GM21737 (cell line): ENCODE results near the gene ATXN7L1.
"Not testable (repeated sequence)": the region's sequence is repeated elsewhere in the genome, so short reads cannot be mapped to it uniquely, and the experiment has no call there.

ENCODE experiments used
- ATAC-seq: cut with Tn5 transposase; IDR thresholded peaks from one replicate; pipeline ENCODE4 v1.9.1; 2021; ENCODE audit warnings: mild to moderate bottlenecking, moderate library complexity; ENCODE audit not compliant: unreplicated experiment

Gene ATXN7L1

DNA sequence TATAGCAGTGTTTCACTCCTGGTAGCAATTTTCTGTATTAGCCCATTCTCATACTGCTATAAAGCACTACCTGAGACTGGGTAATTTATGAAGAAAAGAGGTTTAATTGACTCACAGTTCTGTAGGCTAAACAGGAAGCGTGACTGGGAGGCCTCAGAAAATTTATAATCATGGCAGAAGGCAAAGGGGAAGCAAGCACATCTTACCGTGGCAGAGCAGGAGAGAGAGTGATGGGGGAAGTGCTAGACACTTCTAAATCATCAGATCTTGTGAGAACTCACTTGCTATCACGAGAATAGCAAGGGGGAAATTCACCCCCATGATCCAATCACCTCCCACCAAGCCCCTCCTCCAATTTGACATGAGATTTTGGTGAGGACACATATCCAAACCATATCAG, 163.5 kb downstream of the ATXN7L1 start:
- ATAC-seq = no peak

GRCh38 chr7:105711726-105712402, 164.5 kb downstream of the ATXN7L1 start:
- ATAC-seq = no peak

- ATAC-seq = not testable (repeated sequence)
These were observed 165.7 kb downstream of the ATXN7L1 start for GRCh38 chr7:105710720-105711119.

GRCh38 chr7:105708763-105709080, 167.7 kb downstream of the ATXN7L1 start:
- ATAC-seq = no peak

- no peak for ATAC-seq
These were observed 168.2 kb downstream of the ATXN7L1 start for GRCh38 chr7:105707967-105708762.

DNA sequence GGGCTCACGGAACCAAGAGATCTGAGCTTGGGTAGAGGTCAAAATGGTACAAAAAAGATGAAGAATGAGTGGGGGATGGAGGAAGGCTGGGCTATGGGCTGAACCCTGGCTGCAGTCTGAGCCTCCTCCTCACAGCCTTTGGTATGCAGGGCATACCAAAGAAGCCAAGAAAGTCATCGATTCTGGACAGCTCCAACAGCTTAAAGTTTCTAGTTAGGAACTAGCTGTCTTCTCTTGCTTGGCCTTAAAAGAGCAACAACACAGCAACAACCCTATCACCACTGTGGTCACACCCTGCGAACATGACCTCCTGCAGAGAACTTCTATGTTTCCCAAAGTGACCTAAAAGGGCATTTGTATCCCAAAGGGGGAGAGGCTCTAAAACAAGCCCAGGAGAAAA, 169.0 kb downstream of the ATXN7L1 start:
- ATAC-seq = no peak

- ATAC-seq = no peak
These were observed 171.0 kb downstream of the ATXN7L1 start for GRCh38 chr7:105705427-105705826.

GRCh38 chr7:105703207-105703930, 173.0 kb downstream of the ATXN7L1 start:
- ATAC-seq = no peak

DNA sequence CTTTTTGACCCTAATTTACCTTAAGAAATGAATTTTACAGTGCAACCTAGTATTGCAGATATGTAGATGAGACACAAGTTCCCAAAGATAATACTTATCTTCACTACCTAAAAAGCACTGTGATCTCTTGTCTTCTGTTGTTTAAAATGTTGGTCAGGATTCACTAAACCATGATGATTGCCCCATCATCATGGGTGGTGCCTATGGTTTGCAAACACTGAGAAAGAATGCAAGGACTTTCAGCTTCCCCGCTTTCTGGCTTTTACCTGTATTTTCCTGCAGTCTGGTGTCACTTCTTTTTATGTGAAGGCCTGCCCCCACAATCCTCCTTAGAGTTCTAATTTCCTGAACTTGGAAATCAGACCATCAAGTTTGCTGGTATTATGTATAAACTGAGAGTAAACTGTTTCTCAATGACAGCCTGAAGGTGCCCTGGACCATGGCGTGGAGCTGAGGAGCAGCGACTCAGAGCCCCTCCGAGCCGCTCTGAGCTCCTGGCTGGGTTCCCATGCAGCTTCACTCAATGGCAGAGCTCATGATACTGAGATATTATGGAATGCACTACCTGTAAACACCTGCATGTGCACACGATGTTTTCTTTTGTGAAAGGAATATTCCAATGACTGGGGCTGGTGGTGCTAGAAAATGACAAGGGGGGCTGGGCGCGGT, 176.7 kb downstream of the ATXN7L1 start:
- no peak for ATAC-seq

DNA sequence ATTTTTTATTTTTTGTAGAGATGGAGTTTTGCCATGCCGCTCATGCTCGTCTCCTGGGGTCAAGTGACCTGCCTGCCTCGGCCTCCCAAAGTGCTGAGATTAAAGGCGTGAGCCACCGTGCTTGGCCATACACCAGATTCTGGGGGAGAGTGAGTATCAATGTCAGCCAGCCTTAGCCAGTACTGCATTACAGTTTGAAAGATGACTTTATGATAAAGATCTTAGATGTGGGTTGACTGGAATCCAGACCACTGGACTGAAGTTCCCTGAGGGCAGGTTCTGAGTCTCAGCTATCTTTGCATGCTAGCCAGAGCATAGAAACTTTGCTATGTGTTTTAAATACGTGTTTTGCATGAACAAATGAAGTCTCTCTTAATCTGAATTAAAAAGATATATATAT, 177.9 kb downstream of the ATXN7L1 start:
- ATAC-seq = no peak

- no peak for ATAC-seq
These were observed 178.6 kb downstream of the ATXN7L1 start for GRCh38 chr7:105697753-105698152.

- ATAC-seq = not testable (repeated sequence)
These were observed 179.2 kb downstream of the ATXN7L1 start for GRCh38 chr7:105697169-105697568.

DNA sequence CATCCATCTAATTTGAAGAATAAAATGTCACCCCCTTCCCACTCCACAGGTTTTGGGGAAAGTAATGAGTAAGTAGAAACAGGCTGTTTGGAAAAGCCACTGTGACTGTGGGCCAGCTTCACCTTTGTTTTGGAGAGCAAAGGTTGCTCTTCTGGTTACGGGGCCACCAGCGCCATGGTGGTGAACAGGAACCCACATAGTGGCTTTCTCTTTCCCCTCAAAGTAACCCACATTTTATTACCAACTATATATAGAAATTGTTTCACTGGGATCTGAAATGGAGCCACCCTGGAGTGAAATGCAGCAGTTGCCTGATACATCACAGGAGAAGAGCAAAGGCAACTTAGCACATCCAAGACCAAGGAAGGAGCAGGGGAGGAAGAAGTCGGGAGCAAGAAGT, 182.8 kb downstream of the ATXN7L1 start:
- no peak for ATAC-seq

DNA sequence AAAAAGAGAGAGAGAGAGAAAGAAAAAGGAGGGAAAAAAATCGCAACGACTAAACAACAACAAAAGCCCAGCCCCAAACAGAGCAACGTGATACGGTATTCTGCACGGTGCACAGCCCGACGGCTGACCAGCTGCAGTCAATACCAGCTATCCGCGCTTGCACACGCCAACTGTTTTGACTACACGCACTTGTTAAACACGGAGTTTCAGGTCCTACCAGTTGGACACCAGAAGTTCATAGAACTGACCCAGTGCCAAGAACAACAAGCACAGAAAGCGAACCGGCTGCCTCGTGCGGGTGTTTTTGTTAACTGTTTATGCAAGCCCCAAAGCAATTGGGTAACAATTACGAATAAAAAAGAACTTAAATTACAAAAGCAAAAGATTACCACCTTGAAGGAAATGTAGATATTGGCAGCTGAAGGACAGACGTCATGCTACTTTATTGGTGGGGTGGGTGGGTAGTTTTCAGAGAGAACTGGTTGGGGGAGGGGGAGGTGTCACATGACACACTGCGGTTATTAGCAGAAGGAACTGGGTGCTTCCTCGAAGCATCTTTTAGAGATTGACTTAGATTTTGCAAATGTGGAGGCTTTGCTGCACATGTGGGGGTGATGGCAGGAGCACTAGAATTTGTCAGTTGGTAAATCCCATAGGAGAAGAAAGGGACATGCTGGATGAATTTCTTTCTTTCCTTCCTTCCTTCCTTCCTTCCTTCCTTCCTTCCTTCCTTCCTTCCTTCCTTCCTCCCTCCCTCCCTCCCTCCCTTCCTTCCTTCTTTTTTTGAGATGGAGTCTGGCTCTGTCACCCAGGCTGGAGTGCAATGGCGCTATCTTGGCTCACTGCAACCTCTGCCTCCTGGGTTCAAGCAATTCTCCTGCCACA, 184.5 kb downstream of the ATXN7L1 start:
- no peak for ATAC-seq

DNA sequence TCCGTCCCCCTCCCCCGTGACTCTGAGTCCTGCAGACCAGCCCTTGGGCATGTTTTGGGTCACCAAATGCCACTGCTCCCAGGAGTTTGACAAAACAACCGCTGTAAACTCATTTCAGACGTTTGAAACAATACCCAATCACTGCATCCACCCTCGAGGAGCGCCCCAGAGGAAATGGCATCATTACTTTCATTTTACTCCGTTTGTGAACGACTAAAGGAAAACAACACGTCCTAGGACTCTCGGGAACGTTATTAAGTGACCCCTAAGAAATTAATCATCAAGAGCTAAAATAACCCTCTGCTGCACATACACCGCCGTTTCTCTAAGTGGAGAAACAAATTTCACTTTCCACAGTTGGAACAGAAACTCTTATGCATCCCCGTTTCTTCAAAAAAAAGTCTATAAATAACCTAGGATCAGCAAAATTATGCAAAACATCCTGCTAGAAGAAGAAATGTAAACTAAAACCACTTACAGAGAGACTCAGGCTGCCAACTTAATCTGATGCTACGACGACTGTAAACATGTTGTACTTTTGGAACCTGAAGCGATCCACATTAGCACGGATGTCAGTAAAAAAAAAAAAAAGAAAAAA, 185.2 kb downstream of the ATXN7L1 start:
- no peak for ATAC-seq

DNA sequence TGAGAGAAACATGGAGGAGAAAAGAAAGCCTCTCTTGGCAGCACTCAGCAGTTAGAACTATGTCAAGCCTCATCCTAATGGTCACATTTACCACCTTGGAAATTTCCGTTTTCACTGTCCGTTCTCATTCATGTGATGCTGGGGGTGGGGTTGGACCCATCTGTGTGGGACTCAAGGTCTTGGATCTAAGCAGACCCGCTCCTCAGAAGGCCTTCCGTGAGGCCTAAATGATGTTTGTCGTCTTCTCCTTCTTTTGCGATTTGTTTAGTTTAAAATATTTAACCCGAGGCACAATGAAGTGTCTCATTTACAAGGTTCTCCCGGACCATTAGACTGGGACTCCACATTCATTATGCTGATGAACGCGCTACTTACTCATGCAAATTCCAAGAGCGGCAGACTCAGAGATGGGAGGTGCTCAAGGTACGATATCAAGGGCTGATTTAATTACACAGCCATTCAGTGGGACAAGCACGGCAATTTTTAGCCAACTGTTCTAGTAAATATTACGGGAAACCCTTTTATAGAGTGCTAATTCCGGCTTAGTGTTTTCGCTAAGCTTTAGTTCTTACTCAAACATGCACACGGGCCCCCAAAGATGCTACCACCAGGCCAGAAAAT, 186.0 kb downstream of the ATXN7L1 start:
- ATAC-seq = no peak

- no peak for ATAC-seq
These were observed 187.2 kb downstream of the ATXN7L1 start for GRCh38 chr7:105689067-105689819.

DNA sequence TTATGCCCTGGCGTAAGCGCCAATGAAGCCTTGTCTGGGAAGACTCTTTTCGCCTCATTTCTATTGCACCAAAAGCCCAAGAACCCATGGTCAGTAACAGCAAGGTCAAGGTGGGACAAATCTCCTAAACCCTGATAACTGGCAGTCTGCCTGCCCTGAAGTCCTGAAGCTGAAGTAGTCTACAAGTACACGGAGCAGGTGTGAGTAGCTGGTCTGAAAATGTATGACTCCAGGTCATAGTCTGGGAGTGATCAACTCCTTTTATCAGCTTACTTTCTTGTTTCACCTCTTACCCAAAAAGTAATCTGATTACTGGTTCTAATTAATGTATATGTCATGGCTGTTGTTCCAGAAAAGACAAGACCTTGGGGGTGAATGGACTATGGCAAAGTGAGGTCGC, 187.8 kb downstream of the ATXN7L1 start:
- ATAC-seq = no peak

GRCh38 chr7:105685161-105685560, 191.2 kb downstream of the ATXN7L1 start:
- no peak for ATAC-seq
